Measurements from ENCODE around the gene SLC1A7.
A peak's percentile ranks its signal among the peaks of the same experiment; 100 is the strongest.
"Not testable (repeated sequence)": the region's sequence is repeated elsewhere in the genome, so short reads cannot be mapped to it uniquely, and the experiment has no call there.

Gene SLC1A7

DNA sequence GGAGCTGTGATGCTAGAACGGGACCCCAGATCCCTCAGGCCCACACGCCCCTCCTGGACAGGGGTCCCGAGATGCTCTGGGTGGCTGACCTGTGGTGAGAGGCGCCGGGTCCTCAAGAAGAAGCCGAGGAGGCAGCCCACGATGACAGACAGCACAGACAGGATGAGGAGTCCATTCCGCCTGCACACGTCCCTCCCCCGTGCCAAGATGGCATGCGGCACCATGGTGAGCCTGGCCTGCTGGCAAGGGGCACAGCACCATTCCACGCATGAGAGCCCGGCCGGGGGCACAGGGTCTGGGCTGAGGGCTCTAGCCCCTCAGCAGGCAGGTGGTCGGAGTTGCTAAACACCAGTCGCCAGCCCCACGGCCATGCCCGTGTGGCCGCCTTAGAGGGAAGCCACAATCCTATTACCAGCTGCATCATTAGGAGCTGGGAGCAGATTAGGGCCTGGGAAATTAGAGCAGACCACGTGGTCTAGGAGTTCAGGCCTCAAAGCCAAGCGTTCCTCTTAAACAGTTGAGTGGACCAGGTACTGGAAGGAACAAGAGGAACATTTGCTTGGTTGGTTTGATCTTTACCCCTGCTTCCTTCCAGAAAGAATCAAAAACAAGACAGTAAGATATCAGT lies at the start of gene SLC1A7:
Gene SLC1A7 (minus strand): TSS at position 413 of the 628 bp plus-strand sequence. CDS start 189 bp downstream, at position 224.
- no peak for DNase-seq (ENCODE audit: low read depth in 2 of 2, low spot score in 1 of 2)

GRCh38 chr1:53190210-53190611 lies 47.8 kb upstream of the SLC1A7 start:
- no peak for DNase-seq (ENCODE audit: low read depth in 2 of 2, low spot score in 1 of 2)

- no peak for DNase-seq (ENCODE audit: low read depth in 2 of 2, low spot score in 1 of 2)
Observed at GRCh38 chr1:53189061-53189460, 46.6 kb upstream of the SLC1A7 start.

DNA sequence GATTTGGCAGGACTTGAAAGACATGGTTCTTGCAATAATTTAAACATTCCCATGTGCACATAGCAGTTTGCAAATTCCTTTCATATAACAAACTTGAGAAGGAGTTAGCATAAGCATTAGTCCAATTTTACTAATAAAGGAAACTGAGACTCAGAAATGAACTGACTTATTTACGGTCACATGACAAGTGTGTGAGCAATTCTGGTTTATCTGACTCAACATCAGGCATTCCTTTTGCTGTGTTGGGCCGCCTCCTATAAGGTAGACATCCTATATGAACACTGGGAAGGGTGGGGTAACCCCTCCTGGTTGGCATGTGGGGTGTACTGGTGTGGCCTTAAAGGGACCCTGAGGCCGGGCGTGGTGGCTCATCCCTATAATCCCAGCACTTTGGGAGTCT lies 45.7 kb upstream of the SLC1A7 start:
- no peak for DNase-seq (ENCODE audit: low read depth in 2 of 2, low spot score in 1 of 2)

DNA sequence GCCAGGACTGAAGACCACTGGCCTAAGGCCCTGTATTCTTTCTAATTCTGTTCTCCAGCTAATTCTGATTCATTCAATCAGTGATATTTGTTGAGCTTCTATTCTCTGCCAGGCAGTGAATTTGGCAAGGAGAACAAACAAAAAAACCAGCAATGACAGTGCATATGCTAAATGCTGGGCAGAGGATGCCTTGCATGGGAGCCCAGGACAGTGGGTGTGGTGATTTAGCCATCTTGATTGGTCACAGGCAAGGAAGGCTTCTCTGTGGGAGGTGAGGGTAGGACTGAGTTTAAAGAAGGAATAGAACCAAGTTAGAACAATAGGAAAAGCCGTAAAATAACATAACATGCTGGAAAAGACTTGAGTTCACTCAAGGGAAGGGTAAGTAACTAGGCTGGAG lies 45.0 kb upstream of the SLC1A7 start:
- no peak for DNase-seq (ENCODE audit: low read depth in 2 of 2, low spot score in 1 of 2)

DNA sequence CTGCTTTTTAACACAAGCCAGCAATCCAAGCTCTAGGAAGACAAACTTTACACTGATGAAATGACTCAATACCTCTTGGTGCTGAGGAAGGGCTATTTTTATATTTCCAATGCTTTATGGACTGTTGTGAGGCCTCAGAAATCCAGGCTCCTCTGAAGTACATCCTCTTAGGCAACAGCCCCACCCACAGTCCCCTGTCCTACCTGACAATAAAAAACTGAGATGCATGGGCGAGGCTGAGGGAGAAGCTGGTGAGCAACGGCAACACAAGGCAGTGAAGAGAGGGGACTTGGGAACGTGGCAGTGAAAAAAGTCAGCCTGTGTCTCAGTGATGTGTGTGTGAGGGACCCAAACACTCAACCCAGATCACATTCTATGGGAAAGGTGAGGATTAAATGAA lies 44.1 kb upstream of the SLC1A7 start:
- DNase-seq (ENCODE audit: low read depth in 2 of 2, low spot score in 1 of 2), result no peak

GRCh38 chr1:53185955-53186297 lies 43.5 kb upstream of the SLC1A7 start:
- not testable (repeated sequence) for DNase-seq (ENCODE audit: low read depth in 2 of 2, low spot score in 1 of 2)

- DNase-seq (ENCODE audit: low read depth in 2 of 2, low spot score in 1 of 2), result no peak
Observed at GRCh38 chr1:53183095-53183990, 40.9 kb upstream of the SLC1A7 start.

- no peak for DNase-seq (ENCODE audit: low read depth in 2 of 2, low spot score in 1 of 2)
Observed at GRCh38 chr1:53182716-53183094, 40.3 kb upstream of the SLC1A7 start.

DNA sequence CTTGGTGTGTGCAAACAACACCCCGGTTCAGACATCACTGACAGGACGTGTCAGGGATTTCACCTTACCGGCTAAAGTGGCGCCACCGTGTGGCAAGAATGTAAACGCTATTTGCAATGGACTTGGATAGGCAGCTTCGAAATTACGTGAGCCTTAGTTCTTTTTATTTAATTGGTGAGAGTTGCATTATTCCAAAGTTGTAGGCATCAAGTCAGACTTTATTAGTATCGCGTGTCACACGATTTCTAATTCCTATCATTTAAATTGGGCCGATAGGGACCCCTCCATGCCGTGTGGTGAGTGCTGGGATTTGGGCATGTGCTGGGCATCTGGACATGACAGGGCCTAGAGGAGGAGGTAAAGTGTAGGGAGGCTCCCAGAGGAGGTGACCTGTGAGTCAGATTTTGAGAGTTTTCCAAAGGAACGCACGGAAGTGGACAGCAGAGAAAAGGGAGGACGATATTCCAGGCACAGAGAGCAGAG lies 39.7 kb upstream of the SLC1A7 start:
- peak; percentile 48 to 71 for DNase-seq (ENCODE audit: low read depth in 2 of 2, low spot score in 1 of 2)

DNA sequence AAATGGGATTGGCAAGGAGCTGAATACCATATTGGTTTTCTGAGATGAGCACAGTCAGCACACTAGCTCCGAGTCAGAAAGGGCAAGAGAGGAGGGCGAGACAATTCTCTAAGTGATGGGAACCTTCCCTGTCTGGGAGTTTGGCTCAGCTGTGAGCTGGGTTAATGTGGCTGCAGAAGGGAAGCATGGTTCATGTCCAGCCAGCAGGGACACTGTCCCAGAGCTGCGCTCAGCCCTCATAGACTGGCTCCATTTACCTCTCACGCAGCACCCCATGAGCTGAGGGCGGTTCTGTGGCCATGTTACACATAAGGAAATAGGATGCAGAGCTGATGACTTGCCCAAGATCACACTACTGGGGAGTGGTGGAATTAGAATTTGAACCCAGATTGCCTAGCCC lies 38.5 kb upstream of the SLC1A7 start:
- DNase-seq (ENCODE audit: low read depth in 2 of 2, low spot score in 1 of 2), result no peak

GRCh38 chr1:53180226-53180625 lies 37.8 kb upstream of the SLC1A7 start:
- DNase-seq (ENCODE audit: low read depth in 2 of 2, low spot score in 1 of 2), result no peak

DNA sequence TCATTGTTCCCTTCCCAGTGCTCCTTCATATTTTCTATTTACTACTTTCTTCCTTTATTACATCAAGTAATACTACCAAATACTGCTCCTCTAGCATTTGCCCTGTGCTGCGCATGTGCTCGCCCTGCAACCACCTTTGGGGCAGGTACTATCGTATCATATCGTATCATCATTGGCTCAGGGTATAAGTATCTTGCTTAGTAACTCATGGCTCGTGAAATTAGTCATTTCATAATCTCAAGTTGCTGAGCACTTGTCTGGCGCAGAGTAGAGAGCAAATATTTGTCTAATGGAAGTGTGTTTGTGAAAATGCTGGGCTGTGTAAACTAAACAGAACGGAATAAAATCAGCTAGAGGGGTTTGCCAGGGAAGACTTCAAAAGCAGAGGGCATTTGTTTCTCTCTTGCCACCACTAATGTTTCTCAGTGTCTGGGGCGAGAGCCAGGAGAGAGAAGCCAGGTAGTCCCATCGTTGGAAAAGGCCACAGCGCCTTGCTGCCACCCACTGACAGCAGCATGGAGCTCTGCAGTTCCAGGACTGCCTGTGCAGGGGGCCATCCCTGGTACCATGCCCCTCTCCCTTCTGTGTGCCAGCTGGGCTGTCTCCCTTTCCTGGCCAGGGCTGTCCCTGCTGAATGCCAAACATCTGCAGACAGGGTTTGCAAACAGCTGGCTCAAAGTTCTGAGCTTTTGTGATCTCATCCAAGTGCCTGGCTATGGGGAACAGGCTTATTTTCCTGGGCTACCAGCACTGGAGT lies 34.2 kb upstream of the SLC1A7 start:
- DNase-seq (ENCODE audit: low read depth in 2 of 2, low spot score in 1 of 2), result no peak

DNA sequence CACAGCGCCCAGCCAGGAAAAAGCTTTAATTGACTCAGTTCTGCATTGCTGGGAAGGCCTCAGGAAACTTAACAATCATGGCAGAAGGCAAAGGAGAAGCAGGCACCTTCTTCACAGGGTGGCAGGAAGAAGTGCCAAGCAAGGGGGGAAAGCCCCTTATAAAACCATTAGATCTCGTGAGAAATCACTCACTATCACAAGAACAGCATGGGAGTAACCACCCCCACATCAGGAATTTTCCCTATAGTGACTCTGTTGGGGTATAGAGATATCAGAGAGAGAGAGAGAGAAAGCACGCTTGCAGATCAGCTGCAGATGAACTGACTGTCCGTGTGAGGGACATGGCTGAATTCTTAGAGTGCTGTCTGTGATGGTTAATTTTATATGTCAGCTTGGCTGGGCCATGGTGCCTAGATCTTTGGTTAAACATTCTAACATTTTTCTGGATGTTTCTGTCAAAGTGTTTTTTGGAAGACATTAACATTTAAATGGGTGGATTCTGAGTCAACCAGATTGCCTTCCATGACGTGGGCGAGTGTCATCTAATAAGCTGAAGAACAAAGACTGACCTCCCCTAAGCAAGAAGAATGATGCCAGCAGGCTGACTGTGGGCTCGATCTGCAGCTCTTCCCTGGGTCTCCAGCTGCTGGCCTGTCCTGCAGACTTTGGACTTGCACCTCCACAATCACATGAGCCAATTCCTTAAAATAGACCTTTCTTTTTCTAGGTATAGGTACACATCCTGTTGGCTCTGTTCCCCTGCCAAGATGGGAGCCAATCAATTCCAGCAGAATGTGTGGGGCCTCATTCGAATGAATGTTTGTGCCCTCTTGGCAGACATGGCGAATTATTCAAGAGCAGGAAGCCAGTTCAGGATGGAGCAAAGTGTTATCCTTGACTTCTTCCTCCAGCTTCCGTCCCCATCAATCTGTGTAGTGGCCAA lies 32.8 kb upstream of the SLC1A7 start:
- DNase-seq (ENCODE audit: low read depth in 2 of 2, low spot score in 1 of 2), result no peak

DNA sequence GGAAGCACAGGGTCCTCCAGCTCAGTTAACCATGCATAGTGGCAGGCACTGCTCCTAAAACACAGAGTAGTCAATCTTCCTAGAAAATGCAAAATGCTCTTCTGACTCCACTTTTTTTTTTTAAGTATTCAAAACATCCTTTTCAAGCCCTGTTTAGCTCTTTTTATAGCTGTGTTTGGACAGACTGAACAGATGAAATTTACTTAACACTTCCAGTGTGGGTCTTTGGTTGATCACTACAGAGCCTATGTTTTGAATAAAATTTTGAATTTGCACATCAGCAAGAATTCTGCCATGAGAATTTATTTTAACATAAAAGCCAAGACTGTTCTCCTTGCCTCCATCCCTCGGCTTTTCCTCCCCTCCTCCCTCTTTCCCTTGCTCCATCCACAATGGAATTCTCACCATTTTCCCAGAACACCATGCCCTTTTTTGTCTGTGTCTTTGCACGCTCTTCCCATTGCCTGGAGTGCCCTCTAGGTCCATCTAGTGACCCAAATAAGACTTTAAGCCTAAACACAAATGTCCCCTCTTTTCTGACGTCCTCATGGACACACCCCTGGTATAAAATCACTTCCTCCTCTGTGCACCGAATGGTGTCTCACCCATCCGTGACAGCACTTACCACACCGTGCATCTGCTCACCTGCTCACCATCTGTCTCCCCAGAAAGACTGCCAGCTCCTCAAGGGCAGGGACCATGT lies 30.1 kb upstream of the SLC1A7 start:
- no peak for DNase-seq (ENCODE audit: low read depth in 2 of 2, low spot score in 1 of 2)

GRCh38 chr1:53166912-53167311 lies 24.5 kb upstream of the SLC1A7 start:
- no peak for DNase-seq (ENCODE audit: low read depth in 2 of 2, low spot score in 1 of 2)

GRCh38 chr1:53166366-53166765 lies 23.9 kb upstream of the SLC1A7 start:
- DNase-seq (ENCODE audit: low read depth in 2 of 2, low spot score in 1 of 2), result no peak

DNA sequence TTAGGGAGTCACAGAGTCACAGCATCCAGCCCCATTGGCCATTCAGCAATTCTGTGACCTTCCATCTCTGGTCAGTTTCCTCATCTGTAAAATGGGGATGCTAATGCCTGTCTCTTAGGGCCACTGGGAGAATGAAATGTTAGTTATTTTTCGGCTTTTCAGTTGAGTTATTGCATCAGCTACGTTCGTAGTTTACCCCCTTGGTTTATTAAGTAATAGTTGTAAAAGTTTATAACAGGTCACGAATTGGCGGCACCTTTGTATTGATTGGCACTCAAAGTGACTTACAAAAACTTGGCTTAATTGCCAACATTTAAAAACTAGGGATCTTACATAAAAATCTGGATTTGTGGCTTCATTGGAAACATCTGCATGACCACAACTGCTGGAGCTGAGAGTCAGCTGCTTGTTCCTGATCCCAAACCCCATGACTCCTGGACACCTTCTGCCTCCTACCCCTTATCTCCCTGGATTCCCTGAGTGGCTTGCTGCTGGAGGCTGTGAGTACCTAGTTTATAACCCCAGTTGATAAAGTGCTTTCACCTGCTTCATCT lies 23.0 kb upstream of the SLC1A7 start:
- no peak for DNase-seq (ENCODE audit: low read depth in 2 of 2, low spot score in 1 of 2)

DNA sequence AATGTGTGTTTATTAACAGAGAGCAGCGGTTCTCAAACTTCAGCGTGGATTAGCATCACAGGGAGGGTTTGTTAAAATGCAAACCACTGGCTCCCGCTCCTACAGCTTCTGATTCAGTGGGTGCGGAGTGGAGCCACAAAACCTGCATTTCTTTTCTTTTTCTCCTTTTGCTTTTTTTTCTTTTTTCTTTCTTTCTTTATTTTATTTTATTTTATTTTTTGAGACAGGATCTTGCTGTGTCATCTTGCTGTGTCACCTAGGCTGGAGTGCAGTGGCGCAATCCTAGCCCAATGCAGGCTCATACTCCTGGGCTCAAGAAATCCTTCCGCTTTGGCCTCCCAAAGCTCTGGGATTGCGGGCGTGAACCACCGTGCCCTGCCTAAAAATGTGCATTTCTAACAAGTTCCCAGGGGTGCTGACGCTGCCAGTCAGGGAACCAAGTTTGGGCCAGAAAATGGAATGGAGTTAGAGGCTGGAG lies 20.9 kb upstream of the SLC1A7 start:
- no peak for DNase-seq (ENCODE audit: low read depth in 2 of 2, low spot score in 1 of 2)

DNA sequence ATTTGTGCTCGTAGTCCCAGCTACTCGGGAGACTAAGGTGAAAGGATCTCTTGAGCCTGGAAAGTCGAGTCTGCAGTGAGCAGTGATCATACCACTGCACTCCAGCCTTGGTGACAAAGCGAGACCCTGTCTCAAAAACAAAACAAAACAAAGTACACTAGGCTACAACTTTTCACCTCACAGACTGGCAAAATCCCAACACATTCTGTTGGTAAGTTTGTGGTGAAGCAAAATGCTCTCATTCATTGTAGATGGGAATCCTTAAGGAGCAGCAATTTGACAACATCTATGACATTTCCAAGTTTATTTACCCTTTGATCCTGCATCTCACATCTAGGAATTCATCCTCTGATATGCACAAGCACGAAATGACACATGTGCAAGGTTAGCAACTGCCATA lies 20.2 kb upstream of the SLC1A7 start:
- DNase-seq (ENCODE audit: low read depth in 2 of 2, low spot score in 1 of 2), result no peak

All from stimulated activated CD8-positive, alpha-beta memory T cell treated with anti-CD3 and anti-CD28 coated beads, Interleukin-4, amount 100 ng/mL, for 4 hours (primary cell).